GM12891 (cell line): ENCODE results near the gene DNER.

Experiments used
- POLR2A ChIP-seq: IDR thresholded peaks from 2 replicates; pipeline ENCODE4 v1.6.1; 2011; ENCODE audit warnings: low read depth, low read length, control low read depth
- TAF1 ChIP-seq: IDR thresholded peaks from 2 replicates; pipeline ENCODE4 v1.6.1; 2011; ENCODE audit warnings: low read depth, low read length, control low read depth

- TF ChIP-seq TAF1 = no peak
- no peak for TF ChIP-seq POLR2A
Measured at GRCh38 chr2:229734410-229734809, 20.1 kb upstream of the DNER start.
